ENCODE measurements around the gene IL2RG.
A peak's percentile ranks its signal among the peaks of the same experiment; 100 is the strongest.

The IL2RG gene

GRCh38 chrX:71111141-71111843, at the start of gene IL2RG:
IL2RG (minus strand) TSS chrX:71111577; CDS start chrX:71111539, 38 bp downstream.
- no peak for DNase-seq (ENCODE audit: low spot score)

GRCh38 chrX:71160475-71160874, 49.1 kb upstream of the IL2RG start:
- no peak for DNase-seq (ENCODE audit: low spot score)

- no peak for DNase-seq (ENCODE audit: low spot score)
Observed at GRCh38 chrX:71159335-71159734, 48.0 kb upstream of the IL2RG start.

DNA sequence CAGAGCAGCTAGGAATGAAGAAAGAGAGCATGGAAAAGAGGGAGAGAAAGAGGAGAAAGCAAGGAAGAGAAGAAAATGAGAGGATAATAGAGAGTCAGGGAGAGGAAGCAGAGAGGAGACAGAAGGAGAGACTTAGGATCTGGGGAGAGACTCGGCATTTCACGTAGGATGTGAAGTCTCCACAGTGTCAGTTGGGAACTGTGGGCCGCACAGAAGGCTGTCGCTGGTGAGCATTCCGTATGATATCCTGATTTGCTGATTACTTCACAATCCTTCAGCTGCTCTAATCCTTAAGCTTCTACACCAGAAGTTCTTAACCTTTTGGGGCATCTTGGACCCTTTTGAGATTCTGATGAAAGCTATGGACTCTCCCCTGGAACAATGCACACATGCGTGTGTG, 47.2 kb upstream of the IL2RG start:
- no peak for DNase-seq (ENCODE audit: low spot score)

DNA sequence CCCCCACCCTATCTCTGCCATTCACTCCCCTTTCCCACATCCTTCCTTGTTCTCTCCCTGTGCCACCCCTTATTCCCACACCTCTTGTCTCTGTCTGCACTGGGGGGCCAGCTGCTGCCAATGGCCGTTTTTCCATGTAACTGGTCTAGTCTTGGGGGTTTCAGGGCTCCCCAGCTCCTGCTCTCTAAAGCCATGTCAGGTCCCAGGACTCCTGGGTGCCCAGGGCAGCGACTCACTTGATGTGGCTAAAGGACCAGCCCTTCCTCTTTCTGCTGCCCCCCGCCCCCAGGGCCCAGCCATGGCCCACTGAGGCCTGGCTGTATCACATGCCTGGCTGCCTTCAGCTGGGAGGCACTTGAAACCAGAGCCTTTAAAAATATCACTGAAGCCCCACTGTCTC, 43.3 kb upstream of the IL2RG start:
- DNase-seq (ENCODE audit: low spot score): no peak

GRCh38 chrX:71154196-71154595, 42.8 kb upstream of the IL2RG start:
- DNase-seq (ENCODE audit: low spot score): no peak

GRCh38 chrX:71151366-71151765, 40.0 kb upstream of the IL2RG start:
- DNase-seq (ENCODE audit: low spot score): no peak

GRCh38 chrX:71148278-71148663, 36.9 kb upstream of the IL2RG start:
- DNase-seq (ENCODE audit: low spot score): no peak

GRCh38 chrX:71147496-71148277, 36.3 kb upstream of the IL2RG start:
- DNase-seq (ENCODE audit: low spot score): no peak

DNA sequence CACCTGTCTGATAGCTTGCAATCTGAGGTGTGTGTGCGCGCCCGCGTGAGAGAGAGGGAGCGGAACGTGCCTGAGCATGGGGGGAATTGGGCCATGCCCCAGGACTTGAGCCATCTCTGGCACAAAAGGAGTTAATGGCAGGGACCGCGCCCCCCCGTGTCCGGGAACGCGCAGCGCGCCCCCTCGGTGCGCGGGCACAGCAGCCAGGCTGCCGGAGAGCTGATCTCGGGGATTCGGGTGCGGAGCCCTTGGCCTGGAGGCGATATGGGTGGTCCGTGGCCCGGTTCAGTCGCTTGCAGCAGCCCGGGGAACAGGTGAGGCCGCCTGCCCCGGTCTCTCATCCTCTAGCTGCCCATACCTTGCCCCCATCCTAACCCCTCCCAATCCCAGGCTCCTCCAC, 33.3 kb upstream of the IL2RG start, which contains the start of gene NLGN3:
Gene NLGN3, plus strand, starts transcription at position 191 of the 400 bp plus-strand sequence. CDS start 2,909 bp downstream, outside the sequence.
- no peak for DNase-seq (ENCODE audit: low spot score)

- DNase-seq (ENCODE audit: low spot score): no peak
Observed at GRCh38 chrX:71143508-71143907, 32.1 kb upstream of the IL2RG start.

DNA sequence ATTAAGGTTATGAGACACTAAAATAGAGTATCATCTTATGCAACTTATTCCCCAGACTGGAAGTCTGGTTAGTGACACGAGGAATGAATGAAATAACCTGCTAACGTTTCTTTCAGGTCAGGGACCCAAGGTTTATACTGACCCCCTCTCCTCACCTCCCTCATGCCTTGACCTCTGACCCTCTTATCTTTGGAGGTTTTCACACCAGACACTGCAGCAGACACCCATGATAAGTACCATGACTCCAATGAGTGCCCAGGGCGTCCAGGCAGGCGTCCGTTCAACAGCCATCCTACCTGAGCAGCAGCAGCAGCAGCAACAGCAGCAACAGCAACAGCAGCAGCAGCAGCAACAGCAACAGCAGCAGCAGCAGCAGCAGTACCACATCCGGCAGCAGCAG, 29.1 kb upstream of the IL2RG start:
- DNase-seq (ENCODE audit: low spot score): no peak

- DNase-seq (ENCODE audit: low spot score): no peak
Observed at GRCh38 chrX:71131510-71131909, 20.1 kb upstream of the IL2RG start.

GRCh38 chrX:71128915-71129765, 17.8 kb upstream of the IL2RG start:
- DNase-seq (ENCODE audit: low spot score): peak; percentile 71

GRCh38 chrX:71128166-71128833, 16.9 kb upstream of the IL2RG start:
- no peak for DNase-seq (ENCODE audit: low spot score)

DNA sequence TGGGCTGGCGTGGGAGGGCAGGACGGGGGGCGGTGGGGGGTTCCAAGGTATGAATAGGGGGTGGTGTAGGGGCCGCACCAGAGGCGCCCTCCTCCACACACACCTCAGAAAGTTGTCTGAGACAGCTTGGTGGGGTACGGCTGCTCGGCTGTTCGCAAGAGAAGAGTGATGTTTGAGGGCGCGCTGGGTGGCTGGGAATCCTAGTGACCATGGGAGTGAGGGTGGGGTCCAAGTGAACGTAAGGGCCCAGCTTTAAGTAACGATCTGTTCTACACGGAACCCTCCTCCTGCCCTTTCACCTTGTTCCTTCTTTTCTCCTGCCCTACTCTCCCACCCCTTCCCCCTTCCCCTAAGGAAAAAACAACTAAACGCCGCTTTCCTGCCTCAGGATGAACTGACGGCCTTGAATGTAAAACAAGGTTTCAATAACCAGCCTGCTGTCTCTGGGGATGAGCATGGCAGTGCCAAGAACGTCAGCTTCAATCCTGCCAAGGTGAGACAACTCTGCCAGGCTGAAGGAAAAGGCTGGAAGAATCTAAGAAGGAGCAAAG, 7.7 kb upstream of the IL2RG start:
- no peak for DNase-seq (ENCODE audit: low spot score)

DNA sequence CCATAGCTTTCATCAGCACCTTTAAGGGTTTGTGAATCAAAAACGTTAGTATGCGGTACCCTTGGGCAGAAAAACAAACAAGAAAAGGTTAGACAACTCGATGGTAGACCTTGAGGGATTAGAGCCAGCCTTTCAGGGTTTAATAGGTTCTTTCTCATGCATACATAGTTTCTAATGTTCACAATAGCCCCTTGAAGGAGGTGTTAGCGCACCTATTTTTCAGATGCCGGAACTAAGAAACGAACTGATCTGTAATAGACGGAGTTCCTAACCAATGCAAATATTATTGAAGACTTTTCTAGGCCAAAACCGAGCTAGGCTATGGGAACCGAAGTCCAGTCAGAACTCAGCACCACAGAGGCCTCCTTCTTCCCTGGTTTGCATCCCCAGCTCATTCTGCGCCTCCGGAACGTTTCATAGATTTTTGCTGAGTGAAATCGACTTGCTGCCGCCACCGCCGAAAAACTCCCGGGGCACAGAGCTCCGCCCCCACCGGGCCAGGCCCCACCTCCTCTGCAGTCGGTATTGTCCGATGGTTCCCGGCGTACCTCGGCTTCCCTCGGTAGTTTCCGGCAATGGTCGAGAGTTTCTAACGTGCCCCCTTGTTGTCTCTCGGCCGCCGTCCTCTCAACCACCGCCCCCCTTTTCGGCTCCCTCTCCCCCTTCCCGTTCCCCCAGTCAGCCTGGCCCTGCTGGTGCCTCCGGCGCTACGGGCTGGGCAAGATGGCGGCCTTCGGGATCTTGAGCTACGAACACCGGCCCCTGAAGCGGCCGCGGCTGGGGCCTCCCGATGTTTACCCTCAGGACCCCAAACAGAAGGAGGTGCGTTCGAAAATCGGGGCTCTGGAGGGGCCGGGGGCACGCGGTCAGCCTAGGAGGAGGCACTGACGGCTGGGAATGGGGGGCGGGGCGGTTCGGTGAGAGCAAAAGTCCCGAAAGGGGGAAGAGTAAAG, 6.9 kb upstream of the IL2RG start, which contains the start of gene MED12:
Gene MED12, plus strand, starts transcription at position 565 of the 953 bp plus-strand sequence. Its CDS starts 159 bp downstream, at position 724.
- DNase-seq (ENCODE audit: low spot score): peak; percentile 89

GRCh38 chrX:71117358-71117757, 6.0 kb upstream of the IL2RG start:
- no peak for DNase-seq (ENCODE audit: low spot score)

DNA sequence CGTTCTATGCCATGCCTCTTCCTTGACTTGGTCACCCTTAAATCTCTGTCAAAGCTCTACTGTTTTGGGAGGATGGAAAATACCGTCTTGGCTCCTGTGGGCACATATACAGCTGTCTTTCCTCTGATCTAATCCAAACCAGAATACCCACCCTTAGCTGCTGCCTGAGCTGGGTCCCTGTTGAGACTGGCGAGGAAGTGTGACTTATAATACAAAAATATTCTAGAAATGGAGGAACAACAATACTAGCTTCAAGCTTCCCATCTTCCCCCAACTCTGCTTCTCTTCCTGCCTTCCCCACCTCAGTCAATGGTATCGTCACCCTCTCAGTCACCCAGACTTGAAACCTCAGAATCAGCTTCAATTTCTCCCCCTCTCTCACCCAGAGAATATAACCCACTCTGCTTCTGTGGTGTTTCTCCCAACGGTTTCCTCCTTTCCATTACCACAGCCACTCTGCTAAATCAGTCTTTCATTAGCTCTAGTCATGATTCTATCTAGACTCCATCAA, 599 bp upstream of the IL2RG start:
- DNase-seq (ENCODE audit: low spot score): no peak

- no peak for DNase-seq (ENCODE audit: low spot score)
Observed at GRCh38 chrX:71109051-71109450, 2.3 kb downstream of the IL2RG start.
